GM12891 (cell line): ENCODE data around the gene PSMC3.

Experiments
- POLR2A ChIP-seq: IDR thresholded peaks from 2 replicates; pipeline ENCODE4 v1.6.1; 2011; ENCODE audit warnings: low read depth, low read length, control low read depth
- TAF1 ChIP-seq: IDR thresholded peaks from 2 replicates; pipeline ENCODE4 v1.6.1; 2011; ENCODE audit warnings: low read depth, low read length, control low read depth

DNA sequence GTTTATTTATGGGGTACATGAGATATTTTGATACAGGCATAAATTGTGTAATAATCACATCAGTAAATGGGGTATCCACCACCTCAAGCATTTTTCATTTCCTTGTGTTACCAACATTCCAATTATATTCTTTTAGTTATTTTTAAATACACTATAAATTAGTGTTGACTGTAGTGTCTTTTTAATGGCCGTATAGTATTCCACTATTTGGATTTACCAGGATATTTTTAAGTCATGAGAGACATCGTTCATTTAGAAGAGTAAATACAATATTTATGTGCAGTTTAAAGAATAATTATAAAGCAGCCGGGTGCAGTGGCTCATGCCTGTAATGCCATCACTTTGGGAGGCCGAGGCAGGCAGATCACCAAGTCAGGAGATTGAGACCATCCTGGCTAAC is 41.7 kb downstream of the PSMC3 start:
- TF ChIP-seq POLR2A (no peak), TAF1 (no peak)
